Naive thymus-derived CD4-positive, alpha-beta T cell (primary cell): ENCODE data around the gene PAX5. TPM values are rescaled to one million over a fixed set of nuclear protein-coding genes. Genes with fewer than 3 reads are reported as not detected.

Experiments used
- ATAC-seq: fragments of 150-1000 bp; cut with Tn5 transposase; 2 replicates; pipeline ENCODE4 v1.10.0; 2021; ENCODE audit warnings: mild to moderate bottlenecking, moderate library complexity
- CTCF ChIA-PET: fragments of 350-600 bp; sonication (Branson Sonifier 250); formaldehyde crosslinking; loops from one replicate; lab custom pipeline; 2021; ENCODE audit warnings: antibody characterized with exemption; lab: Charles Lee
- POLR2A ChIA-PET: fragments of 350-600 bp; sonication (Branson Sonifier 250); formaldehyde crosslinking; loops from one replicate; lab custom pipeline; 2021; ENCODE audit warnings: antibody characterized with exemption, inconsistent platforms; lab: Charles Lee
- DNase-seq, 9 donors: peaks; one replicate each; pipeline versions ENCODE4 v3.0.0 to v3.0.0-alpha.2; 2020 to 2022; ENCODE audit warnings: mixed read lengths in 1 of 9
- H3K27ac ChIP-seq: one replicate; pipeline ENCODE4 v1.7.0; 2013; ENCODE audit warnings: mild to moderate bottlenecking, low read depth, low read length, moderate library complexity
- H3K27me3 ChIP-seq, 2 donors: one replicate each; pipeline ENCODE4 v1.7.0; 2013; ENCODE audit warnings: low read length in 2 of 2, mild to moderate bottlenecking in 2 of 2, moderate library complexity in 2 of 2; ENCODE audit not compliant: control insufficient read depth in 2 of 2, insufficient read depth in 2 of 2
- H3K36me3 ChIP-seq, 3 experiments: 1 replicate in 2 of 3; 2 replicates in 1 of 3; pipeline ENCODE4 v1.7.0; 2013; ENCODE audit warnings: low read length in 3 of 3, mild to moderate bottlenecking in 3 of 3, moderate library complexity in 1 of 3; ENCODE audit not compliant: insufficient read depth in 3 of 3, control insufficient read depth in 2 of 3
- H3K4me1 ChIP-seq, 2 donors: one replicate each; pipeline ENCODE4 v1.7.0; 2013; ENCODE audit warnings: low read length in 2 of 2, mild to moderate bottlenecking in 2 of 2, moderate library complexity in 1 of 2; ENCODE audit not compliant: control insufficient read depth in 2 of 2, insufficient read depth in 2 of 2
- H3K4me3 ChIP-seq: 2 replicates; pipeline ENCODE4 v1.7.0; 2013; ENCODE audit warnings: mild to moderate bottlenecking, low read length
- H3K9me3 ChIP-seq, 3 experiments: 1 replicate in 2 of 3; 2 replicates in 1 of 3; pipeline ENCODE4 v1.7.0; 2013; ENCODE audit warnings: low read length in 3 of 3; ENCODE audit not compliant: control insufficient read depth in 2 of 3
- H3K27ac Mint-ChIP-seq, 9 donors: one replicate each; pipeline ENCODE4 v1.8.0; 2020 to 2022; ENCODE audit warnings: mixed read lengths in 9 of 9, mild to moderate bottlenecking in 8 of 9, moderate library complexity in 5 of 9, inconsistent platforms in 2 of 9
- H3K27me3 Mint-ChIP-seq, 5 donors: one replicate each; pipeline ENCODE4 v1.8.0; 2021 to 2022; ENCODE audit warnings: mixed read lengths in 5 of 5, mild to moderate bottlenecking in 1 of 5
- H3K36me3 Mint-ChIP-seq, 5 donors: one replicate each; pipeline ENCODE4 v1.8.0; 2020 to 2022; ENCODE audit warnings: mixed read lengths in 5 of 5, mild to moderate bottlenecking in 3 of 5, inconsistent platforms in 1 of 5
- H3K4me1 Mint-ChIP-seq, 7 donors: one replicate each; pipeline ENCODE4 v1.8.0; 2020 to 2022; ENCODE audit warnings: mixed read lengths in 7 of 7, mild to moderate bottlenecking in 3 of 7, inconsistent platforms in 1 of 7
- H3K4me3 Mint-ChIP-seq, 10 donors: one replicate each; pipeline ENCODE4 v1.8.0; 2020 to 2022; ENCODE audit warnings: mild to moderate bottlenecking in 10 of 10, mixed read lengths in 10 of 10, moderate library complexity in 6 of 10, inconsistent platforms in 2 of 10
- H3K9me3 Mint-ChIP-seq, 11 donors: one replicate each; pipeline ENCODE4 v1.8.0; 2020 to 2022; ENCODE audit warnings: mixed read lengths in 11 of 11, mild to moderate bottlenecking in 4 of 11, inconsistent platforms in 1 of 11, moderate library complexity in 1 of 11
- intact Hi-C, 2 donors: fragments of 100-400 bp; cut with micrococcal nuclease; formaldehyde crosslinking; loops; one replicate each; pipeline ENCODE4 v1.15.1; 2023
- polyA plus RNA-seq, 2 donors: library from polyadenylated mRNA; unstranded; fragments of 300-500 nt; fragmentation: Illumina TruSeq; gene quantifications; one replicate each; pipeline ENCODE4 v1.2.3, GENCODE V29; 2021
- total RNA-seq, 6 experiments: library from RNA in 5 of 6; stranded (reverse) in 5 of 6; gene quantifications; 1 replicate in 5 of 6; 2 replicates in 1 of 6; pipeline ENCODE4 v1.2.3 and lab custom pipeline; 2021 to 2026

The PAX5 gene
- total and polyA plus RNA-seq, 7 experiments from 2014 or later: 0.10 to 8.0 (median 0.38) TPM; not detected in 1

DNA sequence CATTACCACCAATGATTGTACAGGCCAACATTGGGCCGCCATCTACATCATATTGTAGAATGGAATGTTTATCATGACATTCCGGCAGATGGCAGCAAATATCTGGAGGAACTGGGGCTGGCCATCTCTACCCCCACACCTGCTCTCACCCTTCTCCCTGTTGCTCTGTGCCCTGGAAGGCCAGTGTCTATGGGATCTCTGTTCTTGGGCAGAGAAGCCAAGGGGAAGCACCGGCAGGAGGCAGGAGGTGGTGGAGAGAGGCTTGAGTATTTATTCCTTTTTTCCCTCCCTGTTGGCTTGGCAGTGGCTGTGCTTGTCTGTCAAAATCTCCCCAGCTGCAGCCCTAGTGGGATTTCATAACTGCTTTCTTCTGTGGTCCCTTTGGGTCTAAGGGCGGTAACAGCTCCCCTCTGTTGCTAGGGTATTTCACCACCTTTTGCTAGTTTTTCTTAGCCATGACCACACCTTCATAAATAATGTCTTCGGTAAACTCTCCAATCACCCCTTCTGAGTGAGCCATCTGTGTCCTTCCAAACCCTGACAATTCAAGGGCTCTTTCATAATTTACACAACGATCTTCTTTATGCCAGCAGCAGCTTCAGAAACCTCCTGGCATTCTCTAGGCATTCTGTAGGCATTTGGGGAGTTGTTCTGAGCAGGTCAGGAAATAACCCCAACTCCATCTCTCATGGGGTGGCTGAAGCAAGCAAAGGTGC is 235.6 kb downstream of the PAX5 start:
- DNase-seq (no peak), ATAC-seq (no peak)
- Histone ChIP-seq H3K9me3 (peaks cover 0 to 6% (median 0%) of the 10 kb centered on the region in 3 experiments), H3K4me3 (no peak overlapping the region), H3K27ac (no peak overlapping the region), H3K36me3 (no peaks in the 10 kb centered on the region), H3K27me3 (no peaks in the 10 kb centered on the region), H3K4me1 (no peaks in the 10 kb centered on the region)
- ChIA-PET POLR2A (no interaction called here), CTCF (no interaction called here)
- Mint-ChIP-seq H3K27me3 (peaks cover 4 to 31% (median 16%) of the 10 kb centered on the region in 5 donors), H3K9me3 (peaks cover 0 to 6% (median 4%) of the 10 kb centered on the region in 11 donors), H3K4me3 (no peak overlapping the region), H3K4me1 (no peaks in the 10 kb centered on the region), H3K36me3 (peaks cover 0 to 4% (median 0%) of the 10 kb centered on the region in 5 donors), H3K27ac (no peak overlapping the region)
- intact Hi-C loops: no loop called here

DNA sequence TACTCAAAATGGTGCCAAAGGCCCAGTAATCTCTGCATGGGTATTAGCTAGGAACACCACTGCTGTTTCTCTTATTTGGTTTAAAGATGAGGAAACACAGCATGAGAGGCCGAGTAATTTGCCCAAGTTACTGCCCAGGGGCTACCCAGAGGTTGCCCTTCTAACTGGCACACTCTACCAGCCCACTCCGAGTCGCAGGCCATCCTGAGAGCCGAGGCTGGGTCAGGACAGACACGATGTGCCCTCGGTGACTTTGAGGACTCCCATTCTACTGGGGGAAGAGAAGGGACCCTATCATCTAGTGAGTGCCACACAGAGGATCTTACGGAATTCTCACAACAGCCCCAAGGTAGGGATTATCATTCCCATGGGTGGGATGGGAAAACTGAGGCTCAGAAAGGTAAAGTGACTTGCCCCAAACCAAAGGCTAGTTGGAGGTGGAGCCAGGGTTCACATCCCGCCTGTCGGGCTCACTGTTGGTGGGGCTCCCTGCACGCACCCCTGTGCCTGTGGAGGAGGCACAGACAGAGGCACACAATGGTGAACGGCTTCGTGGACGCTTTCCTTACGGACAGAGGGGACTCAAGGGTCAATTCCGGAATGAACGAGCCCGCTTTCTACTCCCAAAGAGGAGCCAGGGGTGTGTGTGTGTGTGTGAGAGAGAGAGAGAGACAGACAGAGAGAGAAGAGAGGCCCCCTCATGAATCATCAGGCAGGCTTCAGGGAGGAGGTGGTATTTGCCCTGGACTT is 236.4 kb downstream of the PAX5 start:
- H3K27ac ChIP-seq: no peak overlapping the region
- H3K36me3 ChIP-seq: no peaks in the 10 kb centered on the region
- ChIA-PET POLR2A (no interaction called here), CTCF (no interaction called here)
- Mint-ChIP-seq H3K4me3 (no peak overlapping the region), H3K36me3 (peaks cover 0 to 9% (median 4%) of the 10 kb centered on the region in 5 donors), H3K9me3 (peaks cover 0 to 13% (median 10%) of the 10 kb centered on the region in 11 donors), H3K27me3 (peaks cover 2 to 26% (median 13%) of the 10 kb centered on the region in 5 donors), H3K4me1 (no peaks in the 10 kb centered on the region), H3K27ac (no peak overlapping the region)
- peaks cover 0 to 12% (median 0%) of the 10 kb centered on the region in 3 experiments for H3K9me3 ChIP-seq
- DNase-seq (no peak), ATAC-seq (no peak)
- intact Hi-C loops: no loop called here
- H3K4me3 ChIP-seq: no peak overlapping the region
- H3K27me3 ChIP-seq: no peaks in the 10 kb centered on the region
- H3K4me1 ChIP-seq: no peaks in the 10 kb centered on the region

DNA sequence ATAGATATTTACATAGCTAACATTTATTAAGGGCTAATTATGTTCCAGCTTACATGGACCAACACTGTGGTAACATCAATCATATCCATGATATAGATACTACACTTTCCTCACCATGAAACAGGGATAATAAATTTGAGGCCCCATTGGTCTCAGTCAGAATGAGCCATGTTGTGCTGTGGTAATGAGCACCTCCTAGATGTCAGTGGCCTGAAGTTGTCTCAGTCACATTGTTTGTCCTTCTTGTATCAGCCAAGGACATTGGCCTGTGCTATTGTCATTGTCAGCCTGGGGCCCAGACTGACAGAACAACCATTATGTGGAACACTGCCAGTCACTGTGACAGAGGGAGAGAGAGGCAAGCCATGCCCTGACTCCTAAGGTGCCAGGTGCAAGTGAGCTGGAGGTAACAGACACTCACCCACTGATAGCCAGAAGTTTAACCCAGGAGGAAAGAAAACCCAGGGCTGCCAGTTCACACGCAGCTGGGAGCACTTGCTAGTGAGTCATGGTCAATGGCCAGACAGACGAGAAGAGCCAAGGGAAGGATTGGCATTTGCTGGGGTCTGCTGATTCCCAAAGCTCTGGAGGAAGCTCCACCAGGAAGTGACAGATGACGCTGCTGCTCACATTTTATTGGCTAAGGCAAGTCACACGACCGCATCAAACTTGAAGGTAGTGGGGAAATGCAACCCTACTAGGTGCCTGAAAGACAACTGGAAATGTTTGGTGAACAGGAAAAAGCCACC is 237.2 kb downstream of the PAX5 start:
- ATAC-seq: no peak
- no peaks in the 10 kb centered on the region for H3K4me1 ChIP-seq
- H3K4me3 Mint-ChIP-seq: no peak overlapping the region
- peaks cover 0 to 21% (median 12%) of the 10 kb centered on the region in 11 donors for H3K9me3 Mint-ChIP-seq
- H3K27ac Mint-ChIP-seq: no peak overlapping the region
- no peaks in the 10 kb centered on the region for H3K4me1 Mint-ChIP-seq
- no peak for DNase-seq
- H3K27me3 Mint-ChIP-seq: peaks cover 2 to 19% (median 13%) of the 10 kb centered on the region in 5 donors
- no peaks in the 10 kb centered on the region for H3K27me3 ChIP-seq
- ChIA-PET CTCF (no interaction called here), POLR2A (no interaction called here)
- peaks cover 0 to 12% (median 0%) of the 10 kb centered on the region in 3 experiments for H3K9me3 ChIP-seq
- no peak overlapping the region for H3K4me3 ChIP-seq
- no peaks in the 10 kb centered on the region for H3K36me3 ChIP-seq
- no peak overlapping the region for H3K27ac ChIP-seq
- intact Hi-C loops: no loop called here
- H3K36me3 Mint-ChIP-seq: peaks cover 0 to 9% (median 4%) of the 10 kb centered on the region in 5 donors

DNA sequence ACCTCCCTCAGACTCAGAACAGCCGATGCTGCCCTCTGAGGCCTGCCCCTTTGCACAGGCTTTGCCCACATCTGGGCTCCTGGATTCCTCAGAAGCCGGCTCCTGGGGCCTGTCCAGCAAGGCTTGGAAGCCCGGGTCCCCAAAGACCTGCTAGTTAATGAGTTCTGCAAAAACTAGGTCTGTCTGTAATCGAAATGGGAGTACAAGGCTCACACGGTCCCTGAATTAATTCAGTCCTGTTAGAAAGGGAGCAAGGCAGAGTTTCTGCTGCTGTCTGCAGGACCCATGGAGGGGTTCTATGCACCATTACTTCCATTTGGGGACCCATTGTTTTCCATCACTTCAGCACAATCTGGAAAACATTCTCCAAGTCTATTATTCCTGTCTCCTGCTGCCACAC is 239.6 kb downstream of the PAX5 start:
- intact Hi-C loops: no loop called here
- DNase-seq (no peak), ATAC-seq (no peak)
- Histone ChIP-seq H3K27ac (no peak overlapping the region), H3K36me3 (no peaks in the 10 kb centered on the region), H3K4me1 (no peaks in the 10 kb centered on the region), H3K9me3 (peaks cover 0 to 12% (median 0%) of the 10 kb centered on the region in 3 experiments), H3K27me3 (no peaks in the 10 kb centered on the region), H3K4me3 (no peak overlapping the region)
- H3K4me1 Mint-ChIP-seq: no peaks in the 10 kb centered on the region
- peaks cover 0 to 9% (median 4%) of the 10 kb centered on the region in 5 donors for H3K36me3 Mint-ChIP-seq
- ChIA-PET POLR2A (no interaction called here), CTCF (no interaction called here)
- H3K9me3 Mint-ChIP-seq: peaks cover 0 to 23% (median 10%) of the 10 kb centered on the region in 11 donors
- H3K27me3 Mint-ChIP-seq: peaks cover 0 to 9% (median 6%) of the 10 kb centered on the region in 5 donors
- no peak overlapping the region for H3K27ac Mint-ChIP-seq
- H3K4me3 Mint-ChIP-seq: no peak overlapping the region

DNA sequence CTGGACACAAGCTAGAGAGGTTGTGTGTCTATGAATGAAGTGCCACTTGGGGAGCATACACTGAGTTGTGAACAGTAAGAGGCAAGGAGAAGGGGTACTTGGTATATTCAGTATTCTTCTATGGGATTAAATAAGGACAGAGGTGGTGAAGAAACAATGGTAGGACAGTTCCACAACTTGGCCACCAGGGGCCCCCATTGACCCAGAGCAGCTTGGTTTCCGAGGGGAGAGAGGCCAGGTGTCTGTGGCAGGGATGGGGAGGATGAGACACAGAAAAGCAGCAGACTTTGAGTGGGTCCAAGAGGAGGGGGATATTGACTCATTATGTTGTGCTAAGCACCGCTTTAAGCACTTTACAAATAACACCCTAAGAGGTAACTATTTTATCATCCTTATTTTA is 240.8 kb downstream of the PAX5 start:
- no peak overlapping the region for H3K27ac ChIP-seq
- DNase-seq: no peak
- Mint-ChIP-seq H3K4me3 (no peak overlapping the region), H3K27me3 (peaks cover 0 to 5% (median 4%) of the 10 kb centered on the region in 5 donors), H3K36me3 (peaks cover 0 to 9% (median 4%) of the 10 kb centered on the region in 5 donors), H3K27ac (peak overlapping the region in 1 of 9 donors; percentile 37), H3K4me1 (no peaks in the 10 kb centered on the region), H3K9me3 (peaks cover 0 to 23% (median 10%) of the 10 kb centered on the region in 11 donors)
- H3K27me3 ChIP-seq: no peaks in the 10 kb centered on the region
- CTCF ChIA-PET: interaction anchor here (0.7 kb wide), 1 partner anchor 11 kb away, joined by 3 read pairs; no protein-coding TSS in a partner anchor
- ATAC-seq: no peak
- no peak overlapping the region for H3K4me3 ChIP-seq
- no peaks in the 10 kb centered on the region for H3K36me3 ChIP-seq
- POLR2A ChIA-PET: no interaction called here
- H3K4me1 ChIP-seq: no peaks in the 10 kb centered on the region
- peaks cover 0 to 12% (median 0%) of the 10 kb centered on the region in 3 experiments for H3K9me3 ChIP-seq
- intact Hi-C loops: no loop called here

DNA sequence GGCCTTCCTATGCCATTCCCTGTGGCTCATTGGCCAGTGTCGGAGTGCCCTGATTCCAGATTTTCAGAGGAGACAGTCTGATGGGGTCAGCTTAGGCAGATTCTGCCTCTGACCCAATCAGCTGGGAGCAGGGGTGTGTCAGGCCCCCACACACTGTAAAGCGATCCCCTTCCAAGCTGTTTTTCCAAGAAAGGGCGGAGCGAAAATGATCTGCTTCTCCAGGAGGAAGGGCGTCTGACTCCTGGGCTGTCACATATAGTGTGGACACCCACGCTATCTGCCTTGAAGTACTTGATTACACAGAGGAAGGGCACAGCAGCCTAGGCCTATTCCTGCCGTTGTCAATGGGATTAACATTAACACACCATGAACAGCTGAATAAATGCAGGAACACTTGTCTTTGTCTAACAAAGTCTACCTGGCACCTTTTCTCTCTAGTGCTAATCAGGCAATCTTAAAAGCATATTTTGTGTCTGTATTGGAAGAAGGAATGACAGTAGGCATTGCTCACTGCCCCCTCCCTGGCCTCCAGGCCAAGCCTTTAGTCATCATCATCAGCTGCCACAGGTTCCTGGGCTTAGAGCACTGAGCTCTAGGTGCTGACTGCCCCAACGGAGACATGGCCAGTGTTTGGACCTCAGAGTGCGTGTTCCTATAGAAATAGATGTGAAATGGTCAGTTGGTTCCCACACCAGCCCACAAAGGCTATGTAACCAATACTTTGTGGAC is 242.7 kb downstream of the PAX5 start:
- H3K4me1 ChIP-seq: no peaks in the 10 kb centered on the region
- intact Hi-C loops: no loop called here
- ATAC-seq (no peak), DNase-seq (no peak)
- Mint-ChIP-seq H3K9me3 (peaks cover 0 to 23% (median 10%) of the 10 kb centered on the region in 11 donors), H3K4me1 (no peaks in the 10 kb centered on the region), H3K4me3 (no peak overlapping the region), H3K27ac (no peak overlapping the region), H3K36me3 (peaks cover 0 to 6% (median 4%) of the 10 kb centered on the region in 5 donors), H3K27me3 (peaks cover 0 to 16% (median 6%) of the 10 kb centered on the region in 5 donors)
- ChIA-PET POLR2A (no interaction called here), CTCF (no interaction called here)
- no peaks in the 10 kb centered on the region for H3K36me3 ChIP-seq
- no peak overlapping the region for H3K27ac ChIP-seq
- H3K9me3 ChIP-seq: peaks cover 0 to 12% (median 0%) of the 10 kb centered on the region in 3 experiments
- no peaks in the 10 kb centered on the region for H3K27me3 ChIP-seq
- no peak overlapping the region for H3K4me3 ChIP-seq
